NCI-H1048 (cell line): ENCODE results near the gene MYOG.
A peak's percentile ranks its signal among the peaks of the same experiment; 100 is the strongest.

Experiments
- DNase-seq: peaks from one replicate; lab custom pipeline; 2025; lab: John Stamatoyannopoulos, UW

Gene MYOG

GRCh38 chr1:203085528-203086406 lies at the start of gene MYOG:
MYOG (minus strand) TSS chr1:203086012; CDS start chr1:203085961, 51 bp downstream.
- DNase-seq: no peak

GRCh38 chr1:203133970-203134725 lies 48.3 kb upstream of the MYOG start:
- DNase-seq: no peak

GRCh38 chr1:203131548-203132200 lies 45.9 kb upstream of the MYOG start:
- peak; percentile 71 for DNase-seq

GRCh38 chr1:203130358-203130985 lies 44.7 kb upstream of the MYOG start:
- DNase-seq: no peak

- DNase-seq: no peak
These were observed 43.9 kb upstream of the MYOG start for GRCh38 chr1:203129501-203130231.

GRCh38 chr1:203128716-203129500 lies 43.1 kb upstream of the MYOG start:
- no peak for DNase-seq

GRCh38 chr1:203128431-203128715 lies 42.6 kb upstream of the MYOG start:
- DNase-seq: no peak

GRCh38 chr1:203127666-203128430 lies 42.0 kb upstream of the MYOG start, which contains the start of gene ADORA1:
ADORA1 (plus strand) TSS chr1:203127726; CDS start chr1:203128842, 1,116 bp downstream.
- DNase-seq: peak; percentile 54

GRCh38 chr1:203126866-203127665 lies 41.3 kb upstream of the MYOG start:
- DNase-seq: no peak

- no peak for DNase-seq
These were observed 40.5 kb upstream of the MYOG start for GRCh38 chr1:203126151-203126865.

GRCh38 chr1:203124546-203125317 lies 38.9 kb upstream of the MYOG start:
- no peak for DNase-seq

- DNase-seq: no peak
These were observed 38.2 kb upstream of the MYOG start for GRCh38 chr1:203124011-203124410.

GRCh38 chr1:203122159-203122558 lies 36.3 kb upstream of the MYOG start:
- no peak for DNase-seq

- no peak for DNase-seq
These were observed 35.6 kb upstream of the MYOG start for GRCh38 chr1:203121186-203122015.

- DNase-seq: no peak
These were observed 34.7 kb upstream of the MYOG start for GRCh38 chr1:203120325-203121153.
